Kidney capillary endothelial cell (primary cell): ENCODE data around the gene ASPDH.

ENCODE experiments used
- DNase-seq: peaks from one replicate; pipeline ENCODE4 v3.0.0-alpha.2; 2018; ENCODE audit warnings: low spot score

ASPDH gene

GRCh38 chr19:50513746-50514345 lies at the start of gene ASPDH:
TSS of gene ASPDH (minus strand) at chr19:50513913. CDS start at chr19:50513823, 90 bp downstream.
- no peak for DNase-seq

GRCh38 chr19:50562996-50563395 lies 49.3 kb upstream of the ASPDH start:
- DNase-seq, result no peak

- no peak for DNase-seq
These were observed 48.6 kb upstream of the ASPDH start for GRCh38 chr19:50562329-50562728.

GRCh38 chr19:50559636-50560035 lies 45.9 kb upstream of the ASPDH start:
- DNase-seq, result no peak

- DNase-seq, result no peak
These were observed 44.7 kb upstream of the ASPDH start for GRCh38 chr19:50558449-50558848.

- no peak for DNase-seq
These were observed 44.3 kb upstream of the ASPDH start for GRCh38 chr19:50558039-50558438.

GRCh38 chr19:50557009-50557613 lies 43.4 kb upstream of the ASPDH start:
- no peak for DNase-seq

- DNase-seq, result peak; percentile 63
These were observed 42.7 kb upstream of the ASPDH start for GRCh38 chr19:50556282-50557008.

GRCh38 chr19:50555450-50556281 lies 42.0 kb upstream of the ASPDH start:
- DNase-seq, result no peak

GRCh38 chr19:50555033-50555432 lies 41.3 kb upstream of the ASPDH start:
- DNase-seq, result no peak

GRCh38 chr19:50554212-50554611 lies 40.5 kb upstream of the ASPDH start:
- no peak for DNase-seq

GRCh38 chr19:50553134-50553703 lies 39.5 kb upstream of the ASPDH start:
- DNase-seq, result no peak

GRCh38 chr19:50552540-50552939 lies 38.8 kb upstream of the ASPDH start:
- DNase-seq, result no peak

- DNase-seq, result no peak
These were observed 38.0 kb upstream of the ASPDH start for GRCh38 chr19:50551715-50552187.

- DNase-seq, result no peak
These were observed 37.5 kb upstream of the ASPDH start for GRCh38 chr19:50551034-50551714.

- no peak for DNase-seq
These were observed 36.9 kb upstream of the ASPDH start for GRCh38 chr19:50550594-50550966.

GRCh38 chr19:50549927-50550593 lies 36.3 kb upstream of the ASPDH start:
- no peak for DNase-seq

- no peak for DNase-seq
These were observed 35.6 kb upstream of the ASPDH start for GRCh38 chr19:50549059-50549926.

- DNase-seq, result no peak
These were observed 34.7 kb upstream of the ASPDH start for GRCh38 chr19:50548191-50549058.
